Mucosa of descending colon (tissue), 3 donors: ENCODE results near the gene VASH2. TPM values are rescaled to one million over a fixed set of nuclear protein-coding genes. Genes with fewer than 3 reads are reported as not detected.
"Not testable (repeated sequence)": the region's sequence is repeated elsewhere in the genome, so short reads cannot be mapped to it uniquely, and the experiment has no call there.

Experiments used
- ATAC-seq: fragments of 200-7000 bp; cut with Tn5 transposase; one replicate; pipeline ENCODE4 v1.9.1; 2020; ENCODE audit warnings: mild to moderate bottlenecking, moderate library complexity
- DNase-seq, 3 donors: peaks; one replicate each; pipeline ENCODE4 v3.0.0-alpha.2; 2020
- H3K36me3 ChIP-seq: fragments of 200-600 bp; one replicate; pipeline ENCODE4 v1.8.0; 2021; ENCODE audit warnings: low read depth, mild to moderate bottlenecking
- H3K4me1 ChIP-seq: fragments of 200-600 bp; one replicate; pipeline ENCODE4 v1.8.0; 2021; ENCODE audit warnings: low read depth, mild to moderate bottlenecking
- H3K4me3 ChIP-seq: fragments of 200-600 bp; one replicate; pipeline ENCODE4 v1.8.0; 2021; ENCODE audit warnings: mild to moderate bottlenecking
- H3K9me3 ChIP-seq: fragments of 200-600 bp; one replicate; pipeline ENCODE4 v1.8.0; 2021; ENCODE audit warnings: mild to moderate bottlenecking
- CTCF ChIP-seq: fragments of 200-600 bp; IDR thresholded peaks from one replicate; pipeline ENCODE4 v1.8.0; 2022; ENCODE audit warnings: antibody characterized with exemption, mild to moderate bottlenecking
- intact Hi-C, 2 donors: fragments of 100-400 bp; cut with DNase I in 1 of 2; cut with micrococcal nuclease in 1 of 2; formaldehyde crosslinking; loops; one replicate each; pipeline versions ENCODE4 v1.11.0 to v1.11.1; 2022; cut with DNase I, micrococcal nuclease
- total RNA-seq, 3 donors: library from RNA; stranded (reverse); fragmentation: NEBNext Ultra II Directional in 2 of 3; extraction: Animal tissue kit (Norgen Biotek cat#: 25700) in 2 of 3; gene quantifications; one replicate each; pipeline versions ENCODE4 v1.2.1 to v1.2.4, GENCODE V29; 2021 to 2023
- donor health status: DM: no; HTN: no; CAD: no; lungs with moderate emphysema.
- donor health status: DM: no; HTN: no; CAD: no.
- donor health status: DM: no; HTN: yes; CAD: no.

Gene VASH2
- total RNA-seq, 3 donors from 2014 or later: 0.25 to 0.78 (median 0.41) TPM

- ATAC-seq: no peak
- no peak for DNase-seq
- Histone ChIP-seq H3K4me3 (no peak overlapping the region), H3K9me3 (no peaks in the 10 kb centered on the region), H3K36me3 (no peaks in the 10 kb centered on the region), H3K4me1 (no peaks in the 10 kb centered on the region)
- intact Hi-C loops: no loop called here
- TF ChIP-seq CTCF: no peak
These were observed 36.2 kb downstream of the VASH2 start for GRCh38 chr1:212986551-212986950.

GRCh38 chr1:212987702-212988322, 37.5 kb downstream of the VASH2 start:
- no peak for ATAC-seq
- intact Hi-C loops: no loop called here

GRCh38 chr1:212990276-212990675, 39.9 kb downstream of the VASH2 start:
- DNase-seq (no peak), ATAC-seq (no peak)
- no peaks in the 10 kb centered on the region for H3K36me3 ChIP-seq
- peaks cover 9% of the 10 kb centered on the region for H3K4me1 ChIP-seq
- intact Hi-C loops: loop anchor here in 1 of 2 donors (10.0 kb wide), 1 partner anchor 175 kb away; no protein-coding TSS in a partner anchor
- no peaks in the 10 kb centered on the region for H3K9me3 ChIP-seq
- TF ChIP-seq CTCF: no peak
- no peak overlapping the region for H3K4me3 ChIP-seq

More at GRCh38 chr1:212987702-212988322, 37.5 kb downstream of the VASH2 start:
- H3K9me3 ChIP-seq: no peaks in the 10 kb centered on the region
- no peaks in the 10 kb centered on the region for H3K36me3 ChIP-seq
- TF ChIP-seq CTCF: no peak
- DNase-seq: no peak
- H3K4me1 ChIP-seq: peaks cover 9% of the 10 kb centered on the region
- no peak overlapping the region for H3K4me3 ChIP-seq

- H3K4me1 ChIP-seq, ATAC-seq, H3K36me3 ChIP-seq, H3K4me3 ChIP-seq, H3K9me3 ChIP-seq, DNase-seq: not testable (repeated sequence)
- intact Hi-C loops: loop anchor here in 1 of 2 donors (10.0 kb wide), 1 partner anchor 179 kb away; no protein-coding TSS in a partner anchor
These were observed 43.6 kb downstream of the VASH2 start for GRCh38 chr1:212993960-212994359.

- Histone ChIP-seq H3K4me1 (peaks cover 9% of the 10 kb centered on the region), H3K9me3 (no peaks in the 10 kb centered on the region), H3K36me3 (no peaks in the 10 kb centered on the region), H3K4me3 (no peak overlapping the region)
- intact Hi-C loops: loop anchor here in 1 of 2 donors (10.0 kb wide), 1 partner anchor 180 kb away; no protein-coding TSS in a partner anchor
- ATAC-seq (no peak), DNase-seq (no peak)
- TF ChIP-seq CTCF: no peak
These were observed 44.6 kb downstream of the VASH2 start for GRCh38 chr1:212994926-212995325.

GRCh38 chr1:213003256-213003655, 52.9 kb downstream of the VASH2 start:
- intact Hi-C loops: no loop called here
- DNase-seq (no peak), ATAC-seq (no peak)
- H3K4me3 ChIP-seq: no peak overlapping the region
- no peaks in the 10 kb centered on the region for H3K4me1 ChIP-seq
- no peak for TF ChIP-seq CTCF
- no peaks in the 10 kb centered on the region for H3K9me3 ChIP-seq
- no peaks in the 10 kb centered on the region for H3K36me3 ChIP-seq
